Gastroesophageal sphincter (tissue), 3 donors: ENCODE results near the gene SPATC1L.

Source experiments
- CTCF ChIP-seq, 4 experiments: fragments of 200-600 bp in 2 of 4; fragments of 450-650 bp in 2 of 4; sonication (generic) in 1 of 4; IDR thresholded peaks; one replicate each; pipeline ENCODE4 v1.5.1; 2017 to 2019; ENCODE audit warnings: antibody characterized with exemption in 4 of 4, mild to moderate bottlenecking in 2 of 4, moderate library complexity in 2 of 4
- EP300 ChIP-seq: sonication (generic); formaldehyde crosslinking; IDR thresholded peaks from one replicate; pipeline ENCODE4 v1.6.1; 2017; ENCODE audit warnings: antibody characterized with exemption, mild to moderate bottlenecking

DNA sequence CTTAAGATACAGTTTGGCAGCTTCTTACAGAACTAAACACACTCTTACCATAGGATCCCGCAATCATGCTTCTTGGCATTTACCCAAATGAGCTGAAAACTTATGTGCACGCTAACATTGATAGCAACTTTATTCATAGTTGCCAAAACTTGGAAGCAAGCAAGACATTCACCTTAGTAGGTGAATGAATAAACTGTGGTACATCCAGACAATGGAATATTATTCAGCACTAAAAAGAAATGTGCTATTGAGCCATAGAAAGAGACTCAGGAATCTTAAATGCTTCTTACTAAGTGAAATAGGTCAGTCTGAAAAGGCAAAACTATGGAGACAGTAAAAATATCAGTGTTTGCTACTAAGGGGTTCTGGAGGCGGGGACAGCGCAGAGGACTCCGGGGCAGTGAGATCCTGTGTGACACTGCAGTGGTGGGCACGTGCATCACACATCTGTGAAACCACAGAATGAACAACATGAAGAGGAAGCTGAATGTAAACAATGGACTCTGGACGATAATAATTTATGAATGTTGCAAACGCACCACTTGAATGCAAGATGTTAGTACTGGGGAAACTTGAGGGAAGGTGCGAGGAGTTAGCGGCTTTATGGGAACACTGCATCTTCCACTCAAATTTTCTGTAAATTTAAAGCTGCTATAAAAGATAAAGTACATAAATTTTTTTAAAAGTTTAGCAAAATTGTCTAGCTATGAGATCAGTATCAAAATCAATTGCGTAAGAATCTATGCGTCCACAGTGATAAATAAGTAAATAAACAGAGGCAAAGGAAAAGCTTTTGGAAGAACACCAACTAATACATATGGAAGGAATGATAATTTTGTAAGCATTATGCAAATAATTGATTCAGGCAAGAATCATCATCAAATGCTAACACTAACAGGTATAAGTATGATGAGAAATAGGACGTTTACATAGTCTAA, 15.4 kb upstream of the SPATC1L start:
- TF ChIP-seq EP300, result no peak
- TF ChIP-seq CTCF (IDR thresholded peaks at IDR 0.05), result no peak
